Kidney epithelial cell (primary cell): ENCODE results near the gene CCDC38. TPM values are rescaled to one million over a fixed set of nuclear protein-coding genes. Genes with fewer than 3 reads are reported as not detected.

ENCODE experiments used
- DNase-seq: peaks from one replicate; pipeline ENCODE4 v3.0.0-alpha.2; 2010; ENCODE audit warnings: low read depth
- H3K27me3 ChIP-seq: 2 replicates; pipeline ENCODE4 v1.6.0; 2011; ENCODE audit warnings: low read length; ENCODE audit not compliant: control insufficient read depth, insufficient read depth
- H3K36me3 ChIP-seq: 2 replicates; pipeline ENCODE4 v1.5.1; 2011; ENCODE audit warnings: low read length; ENCODE audit not compliant: control insufficient read depth, insufficient read depth
- H3K4me3 ChIP-seq: 2 replicates; pipeline ENCODE4 v1.5.1; 2011; ENCODE audit warnings: low read depth, mild to moderate bottlenecking, control low read depth, low read length
- total RNA-seq: library from RNA; depleted of rRNA; stranded (reverse); fragments of >200 nt; gene quantifications from 2 replicates; pipeline ENCODE4 v1.2.3, GENCODE V29; 2015
- TF ChIP-seq, protein P1 (sequence below): IDR thresholded peaks from 2 replicates; pipeline ENCODE4 v1.5.1; 2011; ENCODE audit warnings: mild to moderate bottlenecking, moderate library complexity, low read length, control low read depth, inconsistent platforms; ENCODE audit not compliant: insufficient read depth, poor library complexity, severe bottlenecking

The CCDC38 gene
- total RNA-seq, 1 donor from 2014 or later = not detected

DNA sequence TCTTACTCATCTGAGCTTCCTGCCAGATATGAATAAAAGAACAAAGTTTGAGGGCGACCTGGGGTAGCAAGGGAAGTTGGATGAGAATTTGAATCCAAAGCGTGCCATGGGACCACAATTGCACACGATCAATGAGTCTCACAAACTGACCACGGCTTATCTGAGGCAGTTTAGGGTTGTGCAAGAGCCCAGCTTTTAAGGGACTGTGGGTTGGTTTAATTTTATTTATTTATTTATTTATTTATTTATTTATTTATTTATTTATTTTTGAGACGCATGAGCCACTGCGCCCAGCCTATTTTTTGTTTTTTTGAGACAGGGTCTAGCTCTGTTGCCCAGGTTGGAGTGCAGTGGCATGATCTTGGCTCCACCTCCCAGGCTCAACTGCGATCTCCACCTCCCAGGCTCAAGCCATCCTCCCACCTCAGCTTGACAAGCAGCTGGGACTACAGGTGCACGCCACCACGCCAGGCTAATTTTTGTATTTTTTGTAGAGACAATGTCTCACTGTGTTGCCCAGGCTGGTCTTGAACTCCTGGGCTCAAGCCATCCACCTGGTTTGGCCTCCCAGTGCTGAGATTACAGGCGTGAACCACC lies 1.8 kb upstream of the CCDC38 start:
- TF ChIP-seq, protein P1, sequence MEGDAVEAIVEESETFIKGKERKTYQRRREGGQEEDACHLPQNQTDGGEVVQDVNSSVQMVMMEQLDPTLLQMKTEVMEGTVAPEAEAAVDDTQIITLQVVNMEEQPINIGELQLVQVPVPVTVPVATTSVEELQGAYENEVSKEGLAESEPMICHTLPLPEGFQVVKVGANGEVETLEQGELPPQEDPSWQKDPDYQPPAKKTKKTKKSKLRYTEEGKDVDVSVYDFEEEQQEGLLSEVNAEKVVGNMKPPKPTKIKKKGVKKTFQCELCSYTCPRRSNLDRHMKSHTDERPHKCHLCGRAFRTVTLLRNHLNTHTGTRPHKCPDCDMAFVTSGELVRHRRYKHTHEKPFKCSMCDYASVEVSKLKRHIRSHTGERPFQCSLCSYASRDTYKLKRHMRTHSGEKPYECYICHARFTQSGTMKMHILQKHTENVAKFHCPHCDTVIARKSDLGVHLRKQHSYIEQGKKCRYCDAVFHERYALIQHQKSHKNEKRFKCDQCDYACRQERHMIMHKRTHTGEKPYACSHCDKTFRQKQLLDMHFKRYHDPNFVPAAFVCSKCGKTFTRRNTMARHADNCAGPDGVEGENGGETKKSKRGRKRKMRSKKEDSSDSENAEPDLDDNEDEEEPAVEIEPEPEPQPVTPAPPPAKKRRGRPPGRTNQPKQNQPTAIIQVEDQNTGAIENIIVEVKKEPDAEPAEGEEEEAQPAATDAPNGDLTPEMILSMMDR = no peak
- Histone ChIP-seq H3K36me3 (no peaks in the 10 kb centered on the region), H3K4me3 (no peak overlapping the region), H3K27me3 (no peaks in the 10 kb centered on the region)
- no peak for DNase-seq

DNA sequence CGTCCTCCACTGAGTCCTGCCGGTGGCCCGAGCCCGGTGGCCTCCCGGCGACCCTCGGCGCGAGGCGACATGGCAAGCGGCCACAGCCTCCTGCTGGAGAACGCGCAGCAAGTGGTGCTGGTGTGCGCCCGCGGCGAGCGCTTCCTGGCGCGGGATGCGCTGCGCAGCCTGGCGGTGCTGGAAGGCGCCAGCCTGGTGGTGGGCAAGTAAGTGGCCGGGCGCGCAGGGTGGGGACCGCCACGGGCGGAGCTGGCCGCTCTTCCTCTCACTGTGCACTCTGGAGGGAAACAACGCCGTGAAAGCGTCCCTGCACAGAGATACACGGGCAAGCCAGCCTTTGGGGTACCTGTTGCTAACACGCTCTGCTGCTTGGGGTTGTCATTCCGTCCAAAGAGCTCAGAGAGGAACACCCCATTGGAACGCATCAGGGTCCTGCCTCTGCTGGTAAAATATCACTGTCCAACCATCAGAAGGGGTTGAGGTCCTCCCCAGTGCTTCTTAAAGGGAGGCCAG lies 972 bp upstream of the CCDC38 start, which contains the start of gene AMDHD1:
Gene AMDHD1, plus strand, starts transcription at position 2 of the 513 bp plus-strand sequence. Its CDS starts 68 bp downstream, at position 70.
- no peak for DNase-seq
- peak within 1 kb of the TSS; percentile 67 for H3K4me3 ChIP-seq
- H3K27me3 ChIP-seq = no peaks in the 10 kb centered on the region
- H3K36me3 ChIP-seq = no peaks in the 10 kb centered on the region
- TF ChIP-seq, protein P1 = no peak

DNA sequence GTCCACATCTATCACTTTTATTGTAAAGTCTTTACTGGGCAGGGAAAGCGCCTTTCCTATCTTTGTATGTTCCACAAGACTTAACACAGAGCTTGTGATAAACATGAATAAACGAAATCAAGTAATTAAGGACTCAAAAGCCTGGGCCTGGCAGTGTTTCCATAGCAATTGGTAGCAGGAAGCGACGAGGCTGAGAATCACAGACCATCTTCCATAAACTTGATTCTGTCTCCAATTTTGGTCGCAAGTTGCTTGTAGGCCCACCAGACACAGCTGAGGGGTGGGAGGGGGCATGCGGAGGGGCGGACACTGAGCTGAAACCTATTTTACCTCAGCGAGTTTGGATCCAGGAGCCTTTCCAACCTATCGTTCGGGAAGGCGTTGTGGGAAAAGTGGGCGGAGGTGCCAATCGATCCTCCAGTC lies 302 bp downstream of the CCDC38 start:
- TF ChIP-seq, protein P1 = no peak
- peak overlapping the region; percentile 67 for H3K4me3 ChIP-seq

DNA sequence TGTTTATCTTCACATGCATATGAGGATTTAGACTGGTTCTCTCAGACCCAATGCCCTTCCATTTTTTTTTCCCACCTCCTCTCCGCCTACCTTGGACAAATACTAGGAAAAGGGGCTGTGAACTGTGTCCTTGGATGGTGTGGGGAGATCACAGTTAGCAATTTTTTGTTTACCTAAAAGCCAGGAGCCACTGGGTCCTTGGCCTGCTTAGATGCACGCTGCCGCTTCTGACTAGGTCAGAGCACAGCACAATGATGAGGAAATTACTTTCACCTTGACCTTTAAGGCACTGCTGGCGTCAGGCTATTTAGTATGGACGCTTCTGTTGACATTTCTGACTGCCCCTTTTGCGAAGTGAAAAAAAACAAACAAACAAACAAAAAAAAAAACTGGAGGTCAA lies 1.9 kb downstream of the CCDC38 start:
- H3K4me3 ChIP-seq = no peak overlapping the region
- H3K27me3 ChIP-seq = no peaks in the 10 kb centered on the region
- TF ChIP-seq, protein P1 = no peak
- no peak for DNase-seq
- no peaks in the 10 kb centered on the region for H3K36me3 ChIP-seq

More for the DNA sequence above, 302 bp downstream of the CCDC38 start:
- no peak for DNase-seq
- Histone ChIP-seq H3K36me3 (no peaks in the 10 kb centered on the region), H3K27me3 (no peaks in the 10 kb centered on the region)

DNA sequence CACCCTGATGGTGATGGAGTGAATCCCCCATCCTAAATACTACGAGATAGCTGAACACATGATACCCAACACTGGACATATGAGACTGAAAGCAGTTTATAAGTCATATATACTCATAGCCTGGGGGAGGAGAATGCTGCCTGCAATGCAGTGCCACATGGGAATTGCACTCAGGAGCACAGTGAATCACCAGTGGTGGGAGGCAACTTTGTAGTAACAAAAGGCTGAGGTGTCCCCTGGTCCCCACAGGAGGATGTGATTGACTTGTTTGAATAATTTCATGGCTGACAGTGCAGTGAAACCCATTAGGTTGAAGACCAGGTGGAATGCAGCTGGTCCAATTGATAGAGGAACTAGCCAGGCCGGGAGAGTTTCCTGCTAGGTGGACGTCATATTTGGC lies 20.2 kb downstream of the CCDC38 start:
- no peak for DNase-seq
- Histone ChIP-seq H3K36me3 (no peaks in the 10 kb centered on the region), H3K27me3 (no peaks in the 10 kb centered on the region), H3K4me3 (no peak overlapping the region)
- TF ChIP-seq, protein P1 = no peak

DNA sequence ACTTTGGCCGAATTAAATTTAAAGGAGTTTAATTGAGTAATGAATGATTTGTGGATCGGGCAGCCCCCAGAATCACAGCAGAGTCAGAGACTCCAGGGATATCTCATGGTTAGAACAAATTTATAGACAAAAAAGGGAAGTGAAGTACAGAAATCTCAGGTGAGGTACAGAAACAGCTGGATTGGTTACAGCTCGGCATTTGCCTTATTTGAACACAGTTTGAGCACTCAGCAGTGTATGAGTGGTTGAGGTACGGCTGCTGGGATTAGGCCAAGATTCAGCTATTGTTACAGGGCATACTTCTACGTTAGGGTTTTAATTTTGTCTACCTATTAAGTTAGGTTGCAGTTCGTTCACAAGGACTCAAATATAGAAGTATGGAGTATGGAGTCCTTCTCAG lies 23.3 kb downstream of the CCDC38 start:
- Histone ChIP-seq H3K4me3 (no peak overlapping the region), H3K36me3 (no peaks in the 10 kb centered on the region), H3K27me3 (peaks cover 4% of the 10 kb centered on the region)
- TF ChIP-seq, protein P1 = no peak
- DNase-seq = no peak
